Measurements from ENCODE around the gene CADPS.

DNA sequence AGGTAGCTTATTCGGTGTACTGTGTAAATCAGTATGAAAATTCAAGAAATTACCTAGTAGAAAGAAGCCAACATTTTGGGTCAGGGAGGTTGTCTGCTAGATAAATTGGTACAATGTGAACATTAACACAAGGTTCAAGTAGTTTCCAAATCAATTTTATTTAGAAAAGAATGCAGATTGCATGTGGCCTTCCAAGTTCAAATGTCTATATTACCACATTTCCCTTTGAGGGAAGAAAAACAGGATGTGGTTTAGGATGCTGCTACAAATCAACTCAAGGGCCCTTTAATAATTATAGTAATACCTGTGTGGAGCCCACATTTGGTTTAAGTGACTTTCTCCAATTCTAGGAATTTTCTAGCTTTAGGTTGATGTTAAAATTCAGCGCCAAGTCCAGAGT, 57.5 kb downstream of the CADPS start:
- TF ChIP-seq POLR2A (IDR thresholded peaks at IDR 0.05; ENCODE audit: low read depth) (no peak), POLR2AphosphoS5 (IDR thresholded peaks at IDR 0.05) (no peak), EP300 (IDR thresholded peaks at IDR 0.05) (no peak)
- TF ChIP-seq, protein P1, sequence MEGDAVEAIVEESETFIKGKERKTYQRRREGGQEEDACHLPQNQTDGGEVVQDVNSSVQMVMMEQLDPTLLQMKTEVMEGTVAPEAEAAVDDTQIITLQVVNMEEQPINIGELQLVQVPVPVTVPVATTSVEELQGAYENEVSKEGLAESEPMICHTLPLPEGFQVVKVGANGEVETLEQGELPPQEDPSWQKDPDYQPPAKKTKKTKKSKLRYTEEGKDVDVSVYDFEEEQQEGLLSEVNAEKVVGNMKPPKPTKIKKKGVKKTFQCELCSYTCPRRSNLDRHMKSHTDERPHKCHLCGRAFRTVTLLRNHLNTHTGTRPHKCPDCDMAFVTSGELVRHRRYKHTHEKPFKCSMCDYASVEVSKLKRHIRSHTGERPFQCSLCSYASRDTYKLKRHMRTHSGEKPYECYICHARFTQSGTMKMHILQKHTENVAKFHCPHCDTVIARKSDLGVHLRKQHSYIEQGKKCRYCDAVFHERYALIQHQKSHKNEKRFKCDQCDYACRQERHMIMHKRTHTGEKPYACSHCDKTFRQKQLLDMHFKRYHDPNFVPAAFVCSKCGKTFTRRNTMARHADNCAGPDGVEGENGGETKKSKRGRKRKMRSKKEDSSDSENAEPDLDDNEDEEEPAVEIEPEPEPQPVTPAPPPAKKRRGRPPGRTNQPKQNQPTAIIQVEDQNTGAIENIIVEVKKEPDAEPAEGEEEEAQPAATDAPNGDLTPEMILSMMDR (IDR thresholded peaks at IDR 0.05): no peak
